ENCODE measurements around the gene SELPLG.

GRCh38 chr12:108598553-108599250 lies 35.0 kb downstream of the SELPLG start:
- TF ChIP-seq CTCF (IDR thresholded peaks at IDR 0.05) (no peak), EZH2 (IDR thresholded peaks at IDR 0.05; ENCODE audit: borderline replicate concordance, insufficient read depth, low read depth, low read length, poor library complexity, severe bottlenecking) (no peak)
